Neural progenitor cell (in vitro differentiated cells): ENCODE measurements around the gene ARPP21. TPM values are rescaled to one million over a fixed set of nuclear protein-coding genes. Genes with fewer than 3 reads are reported as not detected.
"Not testable (repeated sequence)": the region's sequence is repeated elsewhere in the genome, so short reads cannot be mapped to it uniquely, and the experiment has no call there.

Source experiments
- DNase-seq: peaks from one replicate; pipeline ENCODE4 v3.0.0-alpha.2; 2016; ENCODE audit warnings: low spot score
- H2AFZ ChIP-seq: fragments of 200-600 bp; sonication (generic); replicated peaks from 2 replicates; pipeline ENCODE4 v1.6.1; 2016; ENCODE audit warnings: antibody characterized with exemption
- H3F3A ChIP-seq: fragments of 200-600 bp; sonication (generic); 2 replicates; pipeline ENCODE4 v1.6.1; 2016; ENCODE audit warnings: antibody characterized with exemption, low read depth
- H3K27ac ChIP-seq: fragments of 200-600 bp; sonication (generic); 2 replicates; pipeline ENCODE4 v1.5.1; 2016; ENCODE audit warnings: mild to moderate bottlenecking
- H3K27me3 ChIP-seq: fragments of 200-600 bp; sonication (generic); 2 replicates; pipeline ENCODE4 v1.6.1; 2016; ENCODE audit warnings: mild to moderate bottlenecking, moderate library complexity
- H3K36me3 ChIP-seq: fragments of 200-600 bp; sonication (generic); 2 replicates; pipeline ENCODE4 v1.5.1; 2016
- H3K4me1 ChIP-seq: fragments of 200-600 bp; sonication (generic); 2 replicates; pipeline ENCODE4 v1.6.1; 2016; ENCODE audit warnings: mixed run types
- H3K4me2 ChIP-seq: fragments of 200-600 bp; sonication (generic); 2 replicates; pipeline ENCODE4 v1.6.1; 2016
- H3K4me3 ChIP-seq: fragments of 200-600 bp; sonication (generic); 2 replicates; pipeline ENCODE4 v1.5.1; 2016
- H3K79me2 ChIP-seq: fragments of 200-600 bp; sonication (generic); 2 replicates; pipeline ENCODE4 v1.6.1; 2016; ENCODE audit warnings: low read depth
- H3K9ac ChIP-seq: fragments of 200-600 bp; sonication (generic); 2 replicates; pipeline ENCODE4 v1.6.1; 2016
- H3K9me3 ChIP-seq: fragments of 200-600 bp; sonication (generic); 2 replicates; pipeline ENCODE4 v1.5.1; 2016; ENCODE audit warnings: low read depth
- H4K20me1 ChIP-seq: fragments of 200-600 bp; sonication (generic); 2 replicates; pipeline ENCODE4 v1.6.1; 2016; ENCODE audit warnings: low read depth
- H3K27ac Mint-ChIP-seq: 3 replicates; pipeline ENCODE4 v1.8.0; 2021; ENCODE audit warnings: mixed read lengths
- H3K27me3 Mint-ChIP-seq: 2 replicates; pipeline ENCODE4 v1.8.0; 2022; ENCODE audit warnings: low read depth, mild to moderate bottlenecking, inconsistent platforms, moderate library complexity, mixed read lengths; ENCODE audit not compliant: insufficient read depth
- H3K36me3 Mint-ChIP-seq: 3 replicates; pipeline ENCODE4 v1.8.0; 2021; ENCODE audit warnings: mixed read lengths
- H3K4me1 Mint-ChIP-seq: 3 replicates; pipeline ENCODE4 v1.8.0; 2021; ENCODE audit warnings: mixed read lengths
- H3K4me3 Mint-ChIP-seq: 3 replicates; pipeline ENCODE4 v1.8.0; 2021; ENCODE audit warnings: mild to moderate bottlenecking, moderate library complexity, mixed read lengths
- H3K9me3 Mint-ChIP-seq: 3 replicates; pipeline ENCODE4 v1.8.0; 2020; ENCODE audit warnings: mixed read lengths
- CTCF ChIP-seq: fragments of 200-600 bp; sonication (generic); IDR thresholded peaks from 2 replicates; pipeline ENCODE4 v1.5.1; 2017; ENCODE audit warnings: antibody characterized with exemption, mild to moderate bottlenecking
- EZH2 ChIP-seq: fragments of 200-600 bp; sonication (generic); IDR thresholded peaks from 2 replicates; pipeline ENCODE4 v1.6.1; 2017; ENCODE audit warnings: antibody characterized with exemption, mild to moderate bottlenecking, moderate library complexity
- EZH2phosphoT487 ChIP-seq: fragments of 200-600 bp; sonication (generic); IDR thresholded peaks from 2 replicates; pipeline ENCODE4 v1.6.1; 2017; ENCODE audit warnings: antibody characterized with exemption
- total RNA-seq: library from RNA; depleted of rRNA; stranded (reverse); fragments of >200 nt; gene quantifications from 2 replicates; pipeline ENCODE4 v1.2.3, GENCODE V29; 2015; ENCODE audit warnings: low replicate concordance

ARPP21 gene
- total RNA-seq, 1 donor from 2014 or later, result not detected

GRCh38 chr3:35617370-35617769 lies 22.0 kb upstream of the ARPP21 start:
- Mint-ChIP-seq H3K4me3 (no peak overlapping the region), H3K36me3 (no peaks in the 10 kb centered on the region), H3K4me1 (no peaks in the 10 kb centered on the region), H3K9me3 (peaks cover 3% of the 10 kb centered on the region), H3K27ac (no peak overlapping the region), H3K27me3 (no peaks in the 10 kb centered on the region)
- TF ChIP-seq CTCF (no peak), EZH2 (no peak)
- no peaks in the 10 kb centered on the region for H3K79me2 ChIP-seq
- H4K20me1 ChIP-seq, result no peaks in the 10 kb centered on the region
- no peaks in the 10 kb centered on the region for H3K4me1 ChIP-seq
- no peaks in the 10 kb centered on the region for H3K9me3 ChIP-seq
- DNase-seq, result no peak
- H3K9ac ChIP-seq, result no peak overlapping the region
- no peak overlapping the region for H3K4me2 ChIP-seq
- no peaks in the 10 kb centered on the region for H3K27me3 ChIP-seq
- H2AFZ ChIP-seq, result no peak overlapping the region
- no peak overlapping the region for H3K27ac ChIP-seq
- H3K4me3 ChIP-seq, result no peak overlapping the region
- no peaks in the 10 kb centered on the region for H3K36me3 ChIP-seq
- no peaks in the 10 kb centered on the region for H3F3A ChIP-seq

GRCh38 chr3:35620238-35620637 lies 19.1 kb upstream of the ARPP21 start:
- H3K4me3 ChIP-seq, H3F3A ChIP-seq, H2AFZ ChIP-seq, H3K9ac ChIP-seq, H3K4me3 Mint-ChIP-seq, H4K20me1 ChIP-seq, H3K27me3 ChIP-seq, H3K27ac Mint-ChIP-seq, H3K9me3 ChIP-seq, H3K4me1 Mint-ChIP-seq, H3K79me2 ChIP-seq, H3K27me3 Mint-ChIP-seq, H3K9me3 Mint-ChIP-seq, H3K36me3 Mint-ChIP-seq, H3K4me2 ChIP-seq, DNase-seq, H3K36me3 ChIP-seq, H3K4me1 ChIP-seq, H3K27ac ChIP-seq: not testable (repeated sequence)

GRCh38 chr3:35624698-35625097 lies 14.6 kb upstream of the ARPP21 start:
- Histone ChIP-seq H3K79me2 (no peaks in the 10 kb centered on the region), H2AFZ (no peak overlapping the region), H3K4me1 (no peaks in the 10 kb centered on the region), H3K4me3 (no peak overlapping the region), H3K27me3 (no peaks in the 10 kb centered on the region), H4K20me1 (no peaks in the 10 kb centered on the region), H3K9ac (no peak overlapping the region), H3K27ac (no peak overlapping the region), H3F3A (no peaks in the 10 kb centered on the region), H3K9me3 (no peaks in the 10 kb centered on the region), H3K4me2 (no peak overlapping the region), H3K36me3 (no peaks in the 10 kb centered on the region)
- Mint-ChIP-seq H3K4me1 (no peaks in the 10 kb centered on the region), H3K4me3 (no peak overlapping the region), H3K27ac (no peak overlapping the region), H3K36me3 (no peaks in the 10 kb centered on the region), H3K9me3 (no peaks in the 10 kb centered on the region), H3K27me3 (no peaks in the 10 kb centered on the region)
- no peak for TF ChIP-seq EZH2phosphoT487
- TF ChIP-seq EZH2, result no peak
- no peak for TF ChIP-seq CTCF
- DNase-seq, result no peak

GRCh38 chr3:35633332-35634124 lies 5.8 kb upstream of the ARPP21 start:
- TF ChIP-seq EZH2phosphoT487 (no peak), CTCF (no peak), EZH2 (no peak)
- H3K4me1 Mint-ChIP-seq, result peaks cover 2% of the 10 kb centered on the region
- H3K36me3 Mint-ChIP-seq, result no peaks in the 10 kb centered on the region
- Histone ChIP-seq H3K27me3 (peaks cover 14% of the 10 kb centered on the region), H3K36me3 (no peaks in the 10 kb centered on the region), H4K20me1 (no peaks in the 10 kb centered on the region), H3K9ac (no peak overlapping the region), H3K9me3 (peaks cover 7% of the 10 kb centered on the region), H2AFZ (no peak overlapping the region), H3K4me3 (no peak overlapping the region), H3K4me1 (no peaks in the 10 kb centered on the region), H3K79me2 (no peaks in the 10 kb centered on the region), H3K4me2 (no peak overlapping the region), H3F3A (no peaks in the 10 kb centered on the region), H3K27ac (no peak overlapping the region)
- peaks cover 6% of the 10 kb centered on the region for H3K27me3 Mint-ChIP-seq
- DNase-seq, result no peak
- peaks cover 2% of the 10 kb centered on the region for H3K9me3 Mint-ChIP-seq
- no peak overlapping the region for H3K4me3 Mint-ChIP-seq
- H3K27ac Mint-ChIP-seq, result no peak overlapping the region
